ENCODE measurements around the gene SH3RF1. TPM values are rescaled to one million over a fixed set of nuclear protein-coding genes. Genes with fewer than 3 reads are reported as not detected.
"Not testable (repeated sequence)": the region's sequence is repeated elsewhere in the genome, so short reads cannot be mapped to it uniquely, and the experiment has no call there.

The SH3RF1 gene
- total RNA-seq, 1 donor: 57.8 TPM

- no peak overlapping the region for H3K4me3 ChIP-seq (ENCODE audit: low read depth, low read length)
- TF ChIP-seq CTCF (IDR thresholded peaks at IDR 0.05; ENCODE audit: insufficient read depth, low read length): no peak
- DNase-seq (ENCODE audit: low read depth): no peak
Observed at GRCh38 chr4:169198167-169198566, 72.6 kb downstream of the SH3RF1 start.

- not testable (repeated sequence) for DNase-seq (ENCODE audit: low read depth); H3K4me3 ChIP-seq (ENCODE audit: low read depth, low read length)
Observed at GRCh38 chr4:169197206-169197605, 73.5 kb downstream of the SH3RF1 start.

- no peak for DNase-seq (ENCODE audit: low read depth)
- no peak overlapping the region for H3K4me3 ChIP-seq (ENCODE audit: low read depth, low read length)
- no peak for TF ChIP-seq CTCF (IDR thresholded peaks at IDR 0.05; ENCODE audit: insufficient read depth, low read length)
Observed at GRCh38 chr4:169195032-169195431, 75.7 kb downstream of the SH3RF1 start.

GRCh38 chr4:169189968-169190367, 80.8 kb downstream of the SH3RF1 start:
- not testable (repeated sequence) for DNase-seq (ENCODE audit: low read depth)

GRCh38 chr4:169189372-169189771, 81.4 kb downstream of the SH3RF1 start:
- no peak overlapping the region for H3K4me3 ChIP-seq (ENCODE audit: low read depth, low read length)

More at GRCh38 chr4:169189968-169190367, 80.8 kb downstream of the SH3RF1 start:
- not testable (repeated sequence) for H3K4me3 ChIP-seq (ENCODE audit: low read depth, low read length)

GRCh38 chr4:169188204-169188603, 82.6 kb downstream of the SH3RF1 start:
- no peak for TF ChIP-seq CTCF (IDR thresholded peaks at IDR 0.05; ENCODE audit: insufficient read depth, low read length)
- no peak for DNase-seq (ENCODE audit: low read depth)

More at GRCh38 chr4:169189372-169189771, 81.4 kb downstream of the SH3RF1 start:
- no peak for DNase-seq (ENCODE audit: low read depth)
- no peak for TF ChIP-seq CTCF (IDR thresholded peaks at IDR 0.05; ENCODE audit: insufficient read depth, low read length)

GRCh38 chr4:169185133-169185956, 85.4 kb downstream of the SH3RF1 start:
- DNase-seq (ENCODE audit: low read depth): no peak
- H3K4me3 ChIP-seq (ENCODE audit: low read depth, low read length): no peak overlapping the region
- TF ChIP-seq CTCF (IDR thresholded peaks at IDR 0.05; ENCODE audit: insufficient read depth, low read length): no peak

More at GRCh38 chr4:169188204-169188603, 82.6 kb downstream of the SH3RF1 start:
- H3K4me3 ChIP-seq (ENCODE audit: low read depth, low read length): no peak overlapping the region

- no peak for DNase-seq (ENCODE audit: low read depth)
- no peak for TF ChIP-seq CTCF (IDR thresholded peaks at IDR 0.05; ENCODE audit: insufficient read depth, low read length)
Observed at GRCh38 chr4:169184686-169185085, 86.1 kb downstream of the SH3RF1 start.

More at GRCh38 chr4:169184686-169185085, 86.1 kb downstream of the SH3RF1 start:
- H3K4me3 ChIP-seq (ENCODE audit: low read depth, low read length): no peak overlapping the region
